NCI-H1417 treated with DMSO at 0.1 percent for 48 hours (cell line): ENCODE measurements around the gene AOPEP.
A peak's percentile ranks its signal among the peaks of the same experiment; 100 is the strongest.
"Not testable (repeated sequence)": the region's sequence is repeated elsewhere in the genome, so short reads cannot be mapped to it uniquely, and the experiment has no call there.

Experiments
- DNase-seq: peaks from one replicate; lab custom pipeline; 2025; lab: John Stamatoyannopoulos, UW

AOPEP gene

DNA sequence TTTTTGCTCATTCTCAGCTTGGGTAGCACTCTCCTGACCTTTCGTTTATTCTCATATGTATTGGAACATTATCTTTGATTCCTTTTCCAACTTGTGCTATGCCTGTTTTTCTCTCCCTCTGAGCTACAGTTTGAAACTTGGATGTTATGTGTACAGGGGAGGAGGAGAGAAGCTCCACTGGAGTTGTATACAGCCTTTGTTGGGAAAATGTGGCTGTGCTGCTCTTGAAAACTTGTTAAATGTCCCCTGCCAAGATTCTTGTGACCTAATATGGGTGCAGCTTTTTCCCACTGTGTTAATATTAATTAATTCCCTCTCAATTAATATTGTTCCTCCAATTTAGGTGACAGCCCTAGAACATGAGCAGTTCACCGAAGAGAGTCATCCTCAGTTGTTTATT lies 235.4 kb downstream of the AOPEP start:
- no peak for DNase-seq

DNA sequence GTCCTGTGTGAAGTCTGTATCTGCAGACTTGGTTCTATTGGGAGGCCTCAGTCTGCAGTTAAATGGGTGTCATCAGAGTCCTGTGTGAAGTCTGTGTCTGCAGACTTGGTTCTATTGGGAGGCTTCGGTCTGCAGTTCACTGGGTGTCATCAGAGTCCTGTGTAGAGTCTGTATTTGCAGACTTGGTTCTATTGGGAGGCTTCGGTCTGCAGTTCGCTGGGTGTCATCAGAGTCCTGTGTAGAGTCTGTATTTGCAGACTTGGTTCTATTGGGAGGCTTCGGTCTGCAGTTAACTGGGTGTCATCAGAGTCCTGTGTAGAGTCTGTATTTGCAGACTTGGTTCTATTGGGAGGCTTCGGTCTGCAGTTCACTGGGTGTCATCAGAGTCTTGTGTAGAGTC lies 239.1 kb downstream of the AOPEP start:
- DNase-seq: not testable (repeated sequence)

DNA sequence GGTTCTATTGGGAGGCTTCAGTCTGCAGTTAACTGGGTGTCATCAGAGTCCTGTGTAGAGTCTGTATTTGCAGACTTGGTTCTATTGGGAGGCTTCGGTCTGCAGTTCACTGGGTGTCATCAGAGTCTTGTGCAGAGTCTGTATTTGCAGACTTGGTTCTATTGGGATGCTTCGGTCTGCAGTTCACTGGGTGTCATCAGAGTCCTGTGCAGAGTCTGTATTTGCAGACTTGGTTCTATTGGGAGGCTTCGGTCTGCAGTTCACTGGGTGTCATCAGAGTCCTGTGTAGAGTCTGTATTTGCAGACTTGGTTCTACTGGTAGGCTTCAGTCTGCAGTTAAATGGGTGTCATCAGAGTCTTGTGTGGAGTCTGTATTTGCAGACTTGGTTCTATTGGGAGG lies 239.5 kb downstream of the AOPEP start:
- not testable (repeated sequence) for DNase-seq

DNA sequence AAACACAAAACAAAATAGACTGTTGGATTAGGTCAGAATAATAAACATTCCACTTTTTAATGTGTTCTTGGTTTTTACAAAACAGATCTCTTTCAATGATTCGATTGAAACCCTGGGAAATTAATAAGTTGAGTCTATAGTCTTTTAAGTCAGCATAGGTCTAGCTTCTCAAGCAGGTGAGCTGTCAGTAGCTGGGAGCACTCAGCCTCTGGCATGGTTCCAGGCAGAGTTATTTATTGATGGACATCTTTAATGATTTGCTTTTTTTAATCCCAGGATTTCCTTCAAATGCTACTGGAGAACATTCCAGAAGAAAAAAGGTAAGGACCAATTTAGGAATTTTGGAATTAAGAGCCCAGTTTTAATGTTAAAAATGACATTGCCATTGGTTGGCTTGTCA lies 241.0 kb downstream of the AOPEP start:
- DNase-seq: no peak

DNA sequence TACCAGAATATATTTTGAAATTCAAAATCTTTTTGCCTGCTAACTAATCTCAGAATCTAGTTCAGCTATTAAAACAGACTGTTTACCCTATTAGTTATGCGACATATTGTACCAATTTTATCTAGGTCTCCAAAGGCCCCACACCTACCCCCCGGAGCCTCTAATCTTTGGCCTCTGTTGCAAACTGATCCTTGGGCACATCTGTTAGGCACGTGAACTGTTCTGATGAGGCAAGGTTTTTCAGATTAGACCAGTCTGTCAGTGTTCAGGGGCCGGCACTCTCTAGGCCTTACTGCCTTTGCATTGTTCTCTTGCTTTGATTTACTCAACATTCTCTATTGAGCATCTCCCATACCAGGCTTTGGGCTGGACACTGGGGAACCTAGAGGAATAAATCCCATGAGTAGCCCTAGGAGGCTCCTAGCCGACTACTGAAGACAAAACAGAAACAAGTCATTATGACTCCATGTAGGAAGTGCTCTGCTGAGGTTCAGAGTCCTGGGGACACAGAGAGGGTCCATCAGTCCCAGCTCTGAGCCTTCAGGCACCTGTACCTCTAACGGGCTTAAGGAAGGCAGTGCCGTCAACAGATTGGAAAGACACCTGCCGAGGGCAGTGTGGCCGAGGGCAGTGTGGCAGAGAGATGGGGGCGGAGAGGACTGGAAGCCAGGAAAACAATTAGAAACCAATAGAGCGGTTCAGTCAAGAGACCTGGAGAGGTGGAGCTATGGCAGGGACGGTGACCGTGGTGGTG lies 245.1 kb downstream of the AOPEP start:
- DNase-seq: peak; percentile 15

DNA sequence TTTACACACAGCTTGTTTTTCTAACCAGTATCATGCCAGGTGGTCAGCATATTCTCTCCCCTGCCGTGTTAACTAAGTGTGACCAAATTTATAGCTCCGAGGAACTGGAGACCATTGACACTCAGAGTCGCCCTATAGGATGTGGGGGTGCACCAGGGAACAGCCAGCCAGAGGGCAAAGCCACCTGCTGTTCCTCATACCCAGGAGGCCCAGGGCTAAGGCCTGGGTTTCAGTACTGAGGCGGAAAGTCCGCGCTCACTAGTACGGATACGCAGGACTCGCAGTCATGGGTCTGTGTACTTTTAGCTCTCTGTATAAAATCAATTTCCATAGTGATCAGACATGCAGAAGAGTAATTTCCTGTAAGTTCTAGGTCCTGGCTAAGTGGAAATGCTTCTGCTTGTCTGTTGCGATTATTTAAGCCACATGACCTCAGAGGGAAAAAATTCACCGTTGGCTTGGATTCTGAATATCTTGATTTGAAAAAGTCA lies 247.0 kb downstream of the AOPEP start:
- DNase-seq: no peak

DNA sequence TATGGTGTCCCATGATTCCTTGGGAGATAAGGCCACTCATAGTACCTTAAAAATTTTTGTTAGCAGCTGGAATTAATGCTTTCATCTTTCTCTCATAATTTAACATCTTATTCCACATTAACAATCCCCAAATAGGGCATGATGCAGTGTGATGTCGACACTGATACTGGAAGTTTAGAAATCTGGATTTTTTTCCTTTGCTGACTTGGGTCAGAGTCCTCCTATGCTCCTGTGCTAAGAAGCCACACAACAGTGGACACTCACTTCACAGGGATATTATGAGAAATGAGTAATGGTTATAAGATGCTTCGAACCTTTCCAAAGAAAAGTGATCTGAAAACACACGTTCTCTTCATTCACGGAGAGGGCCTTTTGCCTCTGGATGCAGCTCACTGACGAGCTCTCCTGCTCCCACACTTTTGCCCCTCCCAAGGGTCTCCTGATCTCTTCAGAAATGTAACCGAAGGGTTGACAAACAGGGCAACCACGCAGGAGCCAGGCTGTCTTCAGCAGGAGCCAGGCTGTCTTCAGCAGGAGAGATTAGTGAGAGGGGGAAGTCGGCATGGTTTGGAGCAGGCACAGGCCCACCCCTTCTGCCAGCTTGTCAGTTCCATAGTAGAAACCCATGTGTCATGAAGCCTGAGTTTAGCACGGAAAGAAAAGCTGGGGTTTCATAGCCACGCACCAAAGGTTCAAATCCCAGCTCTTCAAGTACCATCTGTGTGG lies 247.8 kb downstream of the AOPEP start:
- no peak for DNase-seq

DNA sequence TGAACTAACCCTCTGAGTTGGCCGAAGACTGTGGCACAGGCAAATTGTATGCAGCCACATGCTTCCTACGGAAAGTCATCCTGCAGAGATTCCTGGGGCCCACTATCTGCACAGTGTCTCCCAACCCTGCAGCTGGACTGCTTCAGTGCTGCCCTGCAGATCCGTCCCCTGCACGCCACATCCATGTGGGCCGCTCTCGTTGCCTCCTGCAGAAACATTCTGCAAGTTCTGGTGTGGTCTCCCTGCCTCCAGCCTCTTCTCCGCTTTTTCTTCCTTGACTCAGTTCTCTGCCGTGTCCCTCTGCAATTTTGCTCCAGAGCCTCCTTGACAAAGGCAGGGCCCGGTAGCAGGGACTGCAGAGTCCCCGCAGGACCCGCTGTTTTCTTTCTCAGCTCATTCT lies 249.0 kb downstream of the AOPEP start:
- DNase-seq: no peak

DNA sequence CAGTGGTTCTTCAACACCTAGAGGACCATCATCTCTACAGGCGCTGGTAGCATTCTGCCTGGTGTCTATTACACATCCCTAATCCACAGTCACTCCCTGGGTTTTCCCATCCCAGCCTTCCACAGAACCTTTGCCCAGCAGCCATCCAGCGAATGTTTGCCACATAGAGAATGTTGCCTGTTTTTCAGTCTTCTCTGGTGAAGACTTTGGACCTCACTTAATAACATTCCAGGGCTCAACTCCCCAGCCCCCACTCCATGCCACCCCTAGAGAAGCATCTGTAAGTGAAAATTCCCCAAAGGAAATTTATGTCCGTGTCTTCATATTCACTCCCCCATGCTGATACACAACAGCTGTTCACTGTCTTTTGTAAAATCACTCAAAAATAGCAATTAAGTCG lies 249.6 kb downstream of the AOPEP start:
- DNase-seq: no peak

DNA sequence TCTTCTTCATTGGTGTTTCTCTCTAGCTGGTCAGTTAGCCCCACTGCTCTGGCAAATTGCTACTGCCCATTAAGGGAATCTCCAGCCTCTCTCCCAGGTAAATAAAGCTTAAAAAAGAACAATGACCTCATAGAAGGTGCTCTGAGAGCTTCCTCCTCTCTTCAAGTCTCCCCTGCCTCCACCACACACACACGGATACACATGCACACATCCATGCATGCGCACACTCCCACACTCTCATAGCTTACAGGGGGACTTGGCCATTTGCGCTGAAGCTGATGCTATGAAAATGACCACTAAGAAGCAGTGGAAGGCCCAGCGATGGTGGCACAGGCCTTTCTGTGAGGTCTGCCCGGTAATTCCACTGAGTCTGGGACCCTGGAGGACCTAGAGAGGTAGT lies 250.9 kb downstream of the AOPEP start:
- no peak for DNase-seq

DNA sequence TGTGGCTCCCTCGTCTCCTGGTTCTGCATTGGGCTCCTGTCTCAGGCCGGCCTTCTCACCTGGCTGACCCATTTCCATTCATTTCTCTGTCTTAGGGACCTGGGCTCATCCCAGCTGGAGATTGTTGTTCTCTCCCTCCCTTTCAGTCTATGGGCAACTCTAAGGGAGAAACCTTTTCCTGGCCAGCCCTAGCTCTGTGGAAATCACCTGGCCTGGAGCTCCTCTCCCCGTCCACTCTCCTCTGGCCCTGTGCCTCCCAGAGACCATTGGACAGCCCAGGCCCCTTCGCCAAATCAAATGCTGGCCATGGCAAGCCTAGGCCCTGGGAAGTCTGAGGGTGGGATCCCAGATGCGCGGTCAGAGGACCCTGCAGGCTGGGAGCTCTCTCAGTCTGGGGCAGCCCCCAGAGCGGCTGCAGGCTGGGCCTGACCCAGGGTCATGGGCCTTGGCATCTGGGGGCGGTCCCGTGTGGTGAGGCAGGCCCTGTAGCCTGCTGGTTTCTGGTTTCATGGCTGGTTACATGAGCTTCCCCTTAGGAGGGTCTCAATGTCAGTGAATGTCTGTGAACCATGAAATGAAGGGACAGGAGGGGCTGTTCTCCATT lies 253.5 kb downstream of the AOPEP start:
- DNase-seq: no peak

DNA sequence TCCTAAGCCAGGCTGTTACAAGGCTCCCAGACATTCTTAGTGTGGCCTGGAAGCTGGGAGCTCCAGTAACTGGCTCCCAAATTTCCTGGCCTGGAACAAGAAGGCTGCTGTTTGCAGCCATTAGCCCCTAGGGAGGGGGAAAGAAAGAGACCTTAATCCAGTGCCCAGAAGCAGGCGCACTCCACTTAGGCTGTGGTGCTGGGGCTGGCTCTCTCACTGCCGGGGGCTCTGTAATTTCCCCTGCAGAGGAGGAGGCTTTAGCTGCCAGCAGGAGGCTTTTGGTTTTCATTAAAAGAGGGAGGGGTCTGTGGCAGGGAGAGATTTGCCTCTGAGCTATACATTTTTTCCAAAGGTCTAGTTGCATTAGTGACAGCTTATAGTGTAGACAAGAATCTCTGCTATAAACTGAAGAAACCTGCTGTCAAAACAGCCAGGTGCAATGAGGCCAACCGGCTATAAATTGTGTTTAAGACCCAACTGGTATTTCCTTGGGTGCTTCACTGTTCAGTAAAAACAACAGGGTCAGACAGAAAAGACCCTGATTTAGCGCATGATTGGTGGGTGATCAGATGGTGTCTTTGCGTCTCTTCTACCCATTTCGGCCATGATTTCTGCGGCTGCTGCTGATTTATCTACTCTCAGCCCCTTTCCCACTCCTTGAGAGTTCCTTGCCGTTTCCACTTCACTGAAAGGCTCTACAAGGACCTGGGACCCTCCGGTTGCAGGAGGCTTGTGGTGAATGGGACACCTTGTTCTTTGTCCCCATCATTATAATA lies 254.6 kb downstream of the AOPEP start:
- no peak for DNase-seq

DNA sequence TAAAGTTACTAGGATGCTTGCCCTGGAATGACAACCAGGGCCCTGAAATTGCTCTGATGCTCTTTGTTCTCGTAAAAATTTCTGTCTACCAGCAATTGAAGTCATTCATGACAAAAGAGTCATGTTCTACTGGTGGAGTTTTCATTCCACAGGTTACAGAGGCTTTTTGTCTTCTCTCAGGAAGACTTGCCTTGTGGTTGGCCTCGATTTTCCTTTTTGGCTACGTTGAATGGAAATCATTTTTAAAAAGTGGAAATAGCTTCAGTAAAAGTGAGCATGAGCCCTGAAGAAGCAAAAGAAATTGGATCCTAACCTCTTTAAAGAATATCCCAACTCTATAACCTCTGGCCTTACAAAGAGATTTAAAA lies 255.2 kb downstream of the AOPEP start:
- no peak for DNase-seq

DNA sequence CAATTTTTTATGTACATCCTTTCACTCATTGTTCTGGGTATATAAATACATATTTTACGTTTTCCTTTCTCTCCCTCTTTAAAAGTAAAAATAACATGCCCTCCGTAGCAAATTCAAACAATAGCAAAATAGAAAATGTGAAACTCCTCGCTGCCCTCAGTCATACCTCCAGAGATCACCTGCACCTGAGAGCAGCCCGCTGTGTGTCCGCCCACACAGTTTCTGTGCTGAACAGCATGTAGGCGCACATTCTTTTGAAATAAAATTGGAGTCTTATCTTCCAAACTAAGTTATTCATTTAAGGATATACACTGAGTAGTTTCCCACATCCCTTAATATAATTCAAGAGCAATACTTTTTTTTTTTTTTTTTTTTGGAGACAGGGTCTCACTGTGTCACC lies 255.7 kb downstream of the AOPEP start:
- DNase-seq: no peak

DNA sequence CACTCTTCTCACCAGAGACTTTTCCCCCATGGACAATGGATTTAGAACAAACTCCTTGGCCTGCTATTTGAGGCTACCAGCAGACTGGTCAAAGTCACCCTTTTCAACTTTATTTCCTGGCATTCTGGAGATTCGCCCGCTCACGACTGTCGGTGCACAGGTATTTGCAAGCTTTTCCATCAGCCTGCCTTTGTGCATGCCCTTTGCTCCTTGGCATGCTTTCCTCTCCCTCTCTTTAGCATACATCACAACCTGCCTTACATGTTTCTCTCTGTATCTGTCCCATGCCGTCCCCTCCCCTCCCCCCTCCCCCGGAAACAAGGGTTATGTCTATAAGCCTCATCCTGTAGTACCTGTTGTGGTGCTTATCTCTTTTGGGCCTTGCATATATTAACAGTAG lies 257.1 kb downstream of the AOPEP start:
- DNase-seq: no peak

DNA sequence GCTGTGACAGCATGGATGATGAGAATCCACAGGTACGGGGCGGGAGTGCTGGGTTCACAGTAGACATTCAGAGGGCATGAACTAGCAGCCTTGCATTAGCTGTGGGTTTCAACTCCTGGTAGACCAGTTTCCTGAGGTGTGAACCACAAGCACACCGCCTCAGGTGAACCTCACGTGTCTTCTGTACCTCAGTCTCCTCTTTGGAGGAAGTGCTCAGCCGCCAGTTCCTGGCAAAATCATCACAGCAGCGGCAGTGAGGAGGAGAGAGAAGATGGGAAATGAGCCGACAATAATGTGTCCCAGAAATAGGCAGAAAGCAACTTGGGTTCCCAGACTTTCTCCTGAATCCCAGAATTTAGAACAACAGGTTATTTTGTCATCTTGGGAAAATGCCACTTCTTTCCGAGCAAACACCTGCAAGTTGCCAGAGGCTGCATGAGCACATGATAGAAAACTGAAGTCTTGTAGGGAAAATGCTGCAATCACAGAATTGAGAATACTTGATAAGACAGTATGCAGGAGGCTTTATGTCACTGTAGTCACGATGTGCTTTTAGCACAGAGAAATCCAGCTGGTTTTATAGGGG lies 258.5 kb downstream of the AOPEP start:
- DNase-seq: no peak

DNA sequence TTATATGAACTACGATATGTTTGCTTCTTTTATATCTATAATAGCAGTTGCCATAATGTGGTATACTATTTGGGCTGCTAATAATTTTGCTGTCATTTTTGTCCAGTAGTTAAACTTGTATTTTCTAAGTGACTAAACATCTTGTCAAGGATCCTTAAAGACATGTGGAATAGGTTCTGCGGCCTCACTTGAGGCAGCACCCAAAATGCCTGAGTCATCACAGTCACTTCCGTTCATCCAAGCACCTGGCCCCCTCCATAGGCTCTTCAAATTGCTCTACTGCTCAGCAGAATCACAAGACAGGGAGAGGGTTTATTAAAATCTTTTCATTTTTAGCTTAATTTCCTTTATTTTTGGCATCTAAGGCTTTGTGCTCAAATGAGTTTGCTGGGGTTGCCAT lies 259.1 kb downstream of the AOPEP start:
- DNase-seq: no peak

DNA sequence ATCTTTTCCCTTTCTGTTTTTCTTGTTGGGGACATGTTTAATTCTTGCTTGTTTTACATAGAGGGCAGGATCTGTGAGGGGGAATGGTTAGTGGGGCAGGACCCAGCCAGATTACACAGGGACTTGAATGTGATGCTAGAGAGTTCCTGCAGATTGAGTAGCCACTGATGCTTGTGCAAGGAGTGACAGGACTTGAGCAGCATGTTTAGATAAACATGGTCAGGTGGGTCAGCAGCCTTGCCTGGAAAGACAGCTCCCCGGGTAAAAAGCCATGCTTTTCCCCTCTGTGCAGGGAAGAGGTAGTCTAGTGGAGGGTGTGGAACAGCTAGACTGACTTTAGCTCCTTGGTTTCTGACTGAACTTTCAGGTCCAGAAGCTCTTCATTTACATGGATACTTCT lies 261.2 kb downstream of the AOPEP start:
- no peak for DNase-seq

DNA sequence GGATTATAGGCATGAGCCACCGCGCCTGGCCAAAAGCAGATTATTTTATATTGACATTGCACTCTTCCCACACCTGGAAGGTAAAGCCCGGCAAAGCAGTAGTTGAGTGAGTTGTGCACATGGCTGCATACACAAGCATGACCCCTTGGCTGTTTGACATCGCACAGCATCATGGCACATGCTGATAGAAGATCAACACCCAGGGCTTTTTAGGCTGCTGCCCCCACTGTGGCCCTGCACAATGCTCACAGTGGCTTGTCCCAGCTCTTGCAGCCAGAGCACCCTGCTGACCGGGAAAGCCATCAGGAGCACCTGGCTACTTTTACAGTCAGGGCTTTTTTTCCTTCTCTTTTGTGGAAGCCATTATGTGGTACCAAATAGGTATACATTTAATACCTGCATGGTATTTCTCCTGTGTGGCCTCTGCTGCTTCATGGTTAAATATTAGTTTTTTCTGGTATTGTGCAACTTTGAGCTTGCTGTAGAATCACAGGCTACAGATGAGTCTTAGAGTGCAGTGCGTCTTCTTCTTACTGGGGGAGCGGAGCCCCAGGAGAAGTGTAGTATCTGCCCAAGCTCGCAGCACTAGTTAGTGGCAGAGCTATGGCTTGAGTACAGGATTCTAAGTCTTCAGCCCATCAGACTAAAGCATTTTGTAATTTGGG lies 264.5 kb downstream of the AOPEP start:
- DNase-seq: no peak

DNA sequence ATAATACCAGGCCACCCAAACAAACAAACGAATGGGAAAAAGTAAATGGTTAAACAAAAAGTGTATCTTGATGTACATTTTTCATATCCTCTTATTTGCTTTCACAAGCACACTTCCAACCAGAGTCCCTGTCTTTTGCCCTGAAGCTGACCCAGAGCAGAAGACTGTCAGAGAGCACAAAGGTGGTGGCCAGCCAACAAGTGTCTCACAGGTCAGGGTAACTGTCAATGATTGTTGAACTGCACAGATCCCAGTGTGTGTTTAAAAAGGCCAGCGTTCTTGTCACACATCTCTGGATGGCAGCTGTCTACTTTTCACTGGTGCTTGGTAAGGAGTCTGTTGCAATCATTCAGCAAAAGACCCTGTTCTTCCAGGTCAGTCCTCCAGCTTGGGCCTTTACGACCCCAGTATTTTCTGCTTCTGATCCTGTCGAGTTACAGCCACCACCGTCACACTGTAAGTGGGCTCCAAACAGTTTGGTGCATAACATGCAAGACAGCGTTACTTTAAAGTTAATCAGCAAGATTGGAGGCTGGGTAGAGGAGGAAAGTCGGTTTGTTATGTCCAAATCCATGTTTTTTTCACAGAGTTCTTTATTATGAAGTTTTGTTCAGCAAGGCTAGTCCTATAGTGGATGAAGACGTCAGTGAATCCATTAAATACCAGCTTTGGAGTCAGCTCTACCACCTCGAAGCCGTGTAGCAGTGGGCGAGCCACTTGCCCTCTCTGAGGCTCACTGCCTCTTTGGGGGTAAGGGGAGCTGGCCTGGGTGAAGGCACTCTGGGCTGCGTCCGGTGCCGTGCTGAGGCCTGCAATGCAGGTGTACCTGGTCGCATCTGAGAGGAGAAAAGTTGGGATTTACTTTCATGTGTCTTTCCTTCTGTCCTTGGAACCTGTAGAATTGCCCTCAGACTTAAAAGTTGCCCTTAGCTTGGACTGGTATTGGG lies 265.7 kb downstream of the AOPEP start:
- no peak for DNase-seq
